ENCODE data around the gene SETD2.
"Not testable (repeated sequence)": the region's sequence is repeated elsewhere in the genome, so short reads cannot be mapped to it uniquely, and the experiment has no call there.

DNA sequence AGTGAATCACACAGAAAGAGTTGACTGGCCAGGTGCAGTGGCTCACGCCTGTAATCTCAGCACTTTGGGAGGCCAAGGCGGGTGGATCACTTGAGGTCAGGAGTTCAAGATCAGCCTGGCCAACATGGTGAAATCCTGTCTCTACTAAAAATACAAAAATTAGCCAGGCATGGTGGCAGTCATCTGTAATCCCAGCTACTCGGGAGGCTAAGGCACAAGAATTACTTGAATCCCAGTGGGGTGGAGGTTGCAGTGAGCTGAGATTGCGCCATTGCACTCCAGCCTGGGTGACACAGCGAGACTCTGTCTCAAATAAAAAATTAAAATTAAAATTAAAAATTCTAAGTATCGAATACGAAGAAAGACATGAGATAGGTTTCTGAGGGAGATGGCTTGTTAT, 23.4 kb downstream of the SETD2 start:
- not testable (repeated sequence) for TF ChIP-seq CTCF (conservative IDR thresholded peaks at IDR 0.05); EZH2 (IDR thresholded peaks at IDR 0.05; ENCODE audit: low read depth)

Data from PC-9 (cell line).